Fibroblast of skin of right quadriceps (primary cell): Measurements from ENCODE around the gene SLC8A2.
"Not testable (repeated sequence)": the region's sequence is repeated elsewhere in the genome, so short reads cannot be mapped to it uniquely, and the experiment has no call there.

Experiments used
- DNase-seq: peaks from one replicate; pipeline ENCODE4 v3.0.0-alpha.2; 2013

Gene SLC8A2

GRCh38 chr19:47499863-47500830, 28.5 kb upstream of the SLC8A2 start:
- no peak for DNase-seq

GRCh38 chr19:47499371-47499770, 27.7 kb upstream of the SLC8A2 start:
- DNase-seq: no peak

GRCh38 chr19:47498561-47498960, 26.9 kb upstream of the SLC8A2 start:
- DNase-seq: no peak

- no peak for DNase-seq
Measured at GRCh38 chr19:47497821-47498520, 26.3 kb upstream of the SLC8A2 start.

GRCh38 chr19:47497050-47497766, 25.5 kb upstream of the SLC8A2 start:
- DNase-seq: no peak

- no peak for DNase-seq
Measured at GRCh38 chr19:47495478-47496372, 24.0 kb upstream of the SLC8A2 start.

GRCh38 chr19:47494729-47495128, 23.0 kb upstream of the SLC8A2 start:
- no peak for DNase-seq

- DNase-seq: no peak
Measured at GRCh38 chr19:47494211-47494547, 22.5 kb upstream of the SLC8A2 start.

- DNase-seq: no peak
Measured at GRCh38 chr19:47493378-47494210, 21.9 kb upstream of the SLC8A2 start.

GRCh38 chr19:47492571-47493377, 21.1 kb upstream of the SLC8A2 start:
- DNase-seq: no peak

- DNase-seq: no peak
Measured at GRCh38 chr19:47492137-47492533, 20.4 kb upstream of the SLC8A2 start.

- no peak for DNase-seq
Measured at GRCh38 chr19:47491358-47492136, 19.9 kb upstream of the SLC8A2 start.

- DNase-seq: no peak
Measured at GRCh38 chr19:47490847-47491246, 19.2 kb upstream of the SLC8A2 start.

- no peak for DNase-seq
Measured at GRCh38 chr19:47490031-47490430, 18.3 kb upstream of the SLC8A2 start.

GRCh38 chr19:47489072-47489914, 17.6 kb upstream of the SLC8A2 start:
- DNase-seq: no peak

- no peak for DNase-seq
Measured at GRCh38 chr19:47487551-47488515, 16.1 kb upstream of the SLC8A2 start.

- DNase-seq: no peak
Measured at GRCh38 chr19:47486900-47487299, 15.2 kb upstream of the SLC8A2 start.

GRCh38 chr19:47486220-47486619, 14.5 kb upstream of the SLC8A2 start:
- DNase-seq: not testable (repeated sequence)
